Measurements from ENCODE around the gene DNASE1L2.

DNA sequence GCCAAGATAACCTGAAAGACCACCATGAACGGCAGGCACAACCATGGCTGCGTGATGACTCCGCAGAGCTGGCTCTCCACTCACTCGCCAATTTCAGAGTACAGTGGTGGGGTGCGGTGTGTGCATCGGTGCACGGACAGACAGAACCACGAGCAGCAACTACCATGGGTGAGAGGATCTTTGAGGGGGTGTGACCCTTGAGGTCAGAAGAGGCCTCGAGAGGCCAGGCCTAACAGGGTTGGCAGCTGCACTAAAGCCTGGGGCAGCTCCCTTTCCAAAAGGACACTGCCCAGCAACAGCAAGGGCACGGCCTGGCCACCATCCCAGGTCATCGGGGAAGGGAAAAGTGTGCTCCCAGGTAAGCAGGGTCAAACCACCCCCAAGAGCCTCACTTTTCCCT lies 17.0 kb downstream of the DNASE1L2 start:
- TF ChIP-seq EZH2 (IDR thresholded peaks at IDR 0.05; ENCODE audit: borderline replicate concordance, low read depth, low read length, poor library complexity, severe bottlenecking): no peak
- no peak for TF ChIP-seq CTCF (conservative IDR thresholded peaks at IDR 0.05; ENCODE audit: low read depth, low read length)

Data from A673 (cell line).